HL-60 (cell line): ENCODE measurements around the gene GDPD5.

Experiments
- DNase-seq, 2 experiments: peaks; one replicate each; pipeline ENCODE4 v3.0.0-alpha.2; 2010 to 2020; ENCODE audit warnings: low read depth in 1 of 2, low spot score in 1 of 2
- H3K27ac ChIP-seq: fragments of 250-450 bp; sonication (Bioruptor Pico); replicated peaks from 2 replicates; pipeline ENCODE4 v1.5.1; 2020; ENCODE audit warnings: mild to moderate bottlenecking, moderate library complexity
- H3K27me3 ChIP-seq: fragments of 250-450 bp; sonication (Bioruptor Pico); 2 replicates; pipeline ENCODE4 v1.5.1; 2021; ENCODE audit warnings: mild to moderate bottlenecking, moderate library complexity; ENCODE audit not compliant: insufficient read depth, poor library complexity, severe bottlenecking
- H3K4me3 ChIP-seq: replicated peaks from 2 replicates; pipeline ENCODE4 v1.5.1; 2011; ENCODE audit warnings: mild to moderate bottlenecking, control low read depth, low read length; ENCODE audit not compliant: insufficient read depth
- GABPA ChIP-seq: IDR thresholded peaks from 2 replicates; pipeline ENCODE4 v1.6.1; 2012; ENCODE audit warnings: low read depth
- POLR2AphosphoS5 ChIP-seq: IDR thresholded peaks from 2 replicates; pipeline ENCODE4 v1.6.1; 2012; ENCODE audit warnings: low read depth
- SPI1 ChIP-seq: IDR thresholded peaks from 2 replicates; pipeline ENCODE4 v1.6.1; 2012; ENCODE audit warnings: low read depth, mild to moderate bottlenecking, borderline replicate concordance
- TF ChIP-seq, protein P1 (sequence below): IDR thresholded peaks from 2 replicates; pipeline ENCODE4 v1.6.1; 2012; ENCODE audit warnings: low read depth; ENCODE audit not compliant: insufficient replicate concordance
- TF ChIP-seq, protein P2 (sequence below): IDR thresholded peaks from one replicate; pipeline ENCODE4 v1.5.1; 2011; ENCODE audit warnings: low read length, control low read depth, inconsistent platforms; ENCODE audit not compliant: insufficient read depth

GDPD5 gene

DNA sequence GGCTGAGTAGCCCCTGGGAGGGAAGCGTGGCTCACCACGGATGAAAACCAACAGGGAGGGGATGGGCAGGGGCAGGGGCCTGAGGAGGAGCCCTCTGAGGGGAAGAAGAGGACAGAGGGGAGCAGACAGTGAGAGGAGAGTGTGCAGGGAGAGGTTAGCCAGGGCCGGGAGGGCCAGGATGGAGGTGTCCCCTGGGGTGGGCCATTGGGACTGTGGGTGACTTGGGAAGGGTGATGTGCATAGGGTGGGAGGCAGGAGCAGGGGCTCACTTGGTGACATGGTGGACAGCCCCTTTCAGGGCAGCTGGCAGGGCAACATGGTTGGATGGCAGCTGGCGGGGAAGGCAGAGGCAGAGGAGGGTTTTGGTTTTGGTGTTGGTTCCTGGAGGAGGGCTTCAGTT, 5.6 kb upstream of the GDPD5 start:
- no peak overlapping the region for H3K27ac ChIP-seq
- peaks cover 14% of the 10 kb centered on the region for H3K27me3 ChIP-seq
- no peak for DNase-seq
- TF ChIP-seq SPI1 (no peak), GABPA (no peak), POLR2AphosphoS5 (no peak)
- TF ChIP-seq, protein P1, sequence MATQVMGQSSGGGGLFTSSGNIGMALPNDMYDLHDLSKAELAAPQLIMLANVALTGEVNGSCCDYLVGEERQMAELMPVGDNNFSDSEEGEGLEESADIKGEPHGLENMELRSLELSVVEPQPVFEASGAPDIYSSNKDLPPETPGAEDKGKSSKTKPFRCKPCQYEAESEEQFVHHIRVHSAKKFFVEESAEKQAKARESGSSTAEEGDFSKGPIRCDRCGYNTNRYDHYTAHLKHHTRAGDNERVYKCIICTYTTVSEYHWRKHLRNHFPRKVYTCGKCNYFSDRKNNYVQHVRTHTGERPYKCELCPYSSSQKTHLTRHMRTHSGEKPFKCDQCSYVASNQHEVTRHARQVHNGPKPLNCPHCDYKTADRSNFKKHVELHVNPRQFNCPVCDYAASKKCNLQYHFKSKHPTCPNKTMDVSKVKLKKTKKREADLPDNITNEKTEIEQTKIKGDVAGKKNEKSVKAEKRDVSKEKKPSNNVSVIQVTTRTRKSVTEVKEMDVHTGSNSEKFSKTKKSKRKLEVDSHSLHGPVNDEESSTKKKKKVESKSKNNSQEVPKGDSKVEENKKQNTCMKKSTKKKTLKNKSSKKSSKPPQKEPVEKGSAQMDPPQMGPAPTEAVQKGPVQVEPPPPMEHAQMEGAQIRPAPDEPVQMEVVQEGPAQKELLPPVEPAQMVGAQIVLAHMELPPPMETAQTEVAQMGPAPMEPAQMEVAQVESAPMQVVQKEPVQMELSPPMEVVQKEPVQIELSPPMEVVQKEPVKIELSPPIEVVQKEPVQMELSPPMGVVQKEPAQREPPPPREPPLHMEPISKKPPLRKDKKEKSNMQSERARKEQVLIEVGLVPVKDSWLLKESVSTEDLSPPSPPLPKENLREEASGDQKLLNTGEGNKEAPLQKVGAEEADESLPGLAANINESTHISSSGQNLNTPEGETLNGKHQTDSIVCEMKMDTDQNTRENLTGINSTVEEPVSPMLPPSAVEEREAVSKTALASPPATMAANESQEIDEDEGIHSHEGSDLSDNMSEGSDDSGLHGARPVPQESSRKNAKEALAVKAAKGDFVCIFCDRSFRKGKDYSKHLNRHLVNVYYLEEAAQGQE = no peak
- TF ChIP-seq, protein P2, sequence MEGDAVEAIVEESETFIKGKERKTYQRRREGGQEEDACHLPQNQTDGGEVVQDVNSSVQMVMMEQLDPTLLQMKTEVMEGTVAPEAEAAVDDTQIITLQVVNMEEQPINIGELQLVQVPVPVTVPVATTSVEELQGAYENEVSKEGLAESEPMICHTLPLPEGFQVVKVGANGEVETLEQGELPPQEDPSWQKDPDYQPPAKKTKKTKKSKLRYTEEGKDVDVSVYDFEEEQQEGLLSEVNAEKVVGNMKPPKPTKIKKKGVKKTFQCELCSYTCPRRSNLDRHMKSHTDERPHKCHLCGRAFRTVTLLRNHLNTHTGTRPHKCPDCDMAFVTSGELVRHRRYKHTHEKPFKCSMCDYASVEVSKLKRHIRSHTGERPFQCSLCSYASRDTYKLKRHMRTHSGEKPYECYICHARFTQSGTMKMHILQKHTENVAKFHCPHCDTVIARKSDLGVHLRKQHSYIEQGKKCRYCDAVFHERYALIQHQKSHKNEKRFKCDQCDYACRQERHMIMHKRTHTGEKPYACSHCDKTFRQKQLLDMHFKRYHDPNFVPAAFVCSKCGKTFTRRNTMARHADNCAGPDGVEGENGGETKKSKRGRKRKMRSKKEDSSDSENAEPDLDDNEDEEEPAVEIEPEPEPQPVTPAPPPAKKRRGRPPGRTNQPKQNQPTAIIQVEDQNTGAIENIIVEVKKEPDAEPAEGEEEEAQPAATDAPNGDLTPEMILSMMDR = no peak
- no peak overlapping the region for H3K4me3 ChIP-seq

DNA sequence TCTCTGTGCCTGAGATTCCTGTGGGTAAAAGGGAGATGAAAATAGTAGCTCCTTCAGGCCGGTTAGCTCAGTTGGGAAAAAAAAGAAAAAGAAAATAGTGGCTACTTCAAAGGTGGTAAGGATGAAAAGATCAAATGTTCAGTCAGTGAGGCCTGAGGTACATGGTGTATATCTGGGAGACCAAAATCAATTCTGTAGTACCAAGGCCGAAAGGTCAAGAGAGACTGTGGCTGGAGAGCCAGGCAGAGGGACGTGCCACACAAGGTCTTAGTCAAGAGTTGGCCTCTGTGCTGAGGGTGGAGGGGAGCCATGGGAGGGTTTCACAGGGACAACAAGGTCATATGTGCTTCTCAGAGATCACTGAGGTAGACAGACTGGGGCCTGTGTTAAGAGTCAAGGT, 4.8 kb upstream of the GDPD5 start:
- Histone ChIP-seq H3K27me3 (peaks cover 16% of the 10 kb centered on the region), H3K27ac (no peak overlapping the region), H3K4me3 (no peak overlapping the region)
- TF ChIP-seq, protein P1 = no peak
- TF ChIP-seq POLR2AphosphoS5 (no peak), GABPA (no peak), SPI1 (no peak)
- TF ChIP-seq, protein P2 = no peak
- no peak for DNase-seq

DNA sequence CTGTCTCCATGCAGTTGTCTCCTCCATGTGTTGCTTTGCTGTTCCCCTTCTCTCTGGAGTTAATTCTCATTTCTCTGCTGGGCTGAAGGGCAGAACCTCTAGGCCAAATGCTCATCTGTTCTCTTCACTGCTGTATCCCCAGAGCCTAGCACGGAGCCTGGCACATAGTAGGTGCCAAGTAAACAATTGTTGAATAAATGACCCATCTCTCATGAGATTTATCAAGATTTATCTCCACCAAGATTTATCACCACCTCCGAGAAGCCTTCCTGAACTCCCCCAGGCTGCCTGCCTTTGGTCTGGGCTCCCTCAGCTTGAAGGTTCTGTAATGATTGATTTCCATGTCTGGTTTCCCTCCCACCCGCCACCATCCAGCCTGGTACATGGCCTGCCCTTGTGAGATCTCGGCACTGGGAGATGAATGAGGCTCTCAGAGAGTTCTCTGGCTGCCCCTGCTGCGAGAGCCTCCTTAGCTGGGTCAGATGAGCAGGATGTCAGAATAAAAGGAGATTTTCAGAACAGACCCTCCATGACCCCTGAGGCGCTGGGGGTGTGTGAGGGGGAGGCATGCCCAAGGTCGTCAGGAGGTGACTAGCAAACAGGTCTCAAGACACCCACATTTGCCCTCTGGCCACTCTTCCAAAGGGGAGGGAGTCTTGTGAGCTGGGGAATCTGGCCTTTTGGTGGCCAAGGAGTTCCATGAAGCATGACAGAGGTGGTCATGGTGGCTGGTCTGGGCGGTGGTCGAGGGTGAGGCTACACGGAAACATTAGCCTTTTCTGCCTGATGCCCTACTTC, 2.4 kb upstream of the GDPD5 start:
- H3K27me3 ChIP-seq = peaks cover 36% of the 10 kb centered on the region
- TF ChIP-seq GABPA = no peak
- no peak for TF ChIP-seq SPI1
- no peak for TF ChIP-seq POLR2AphosphoS5
- TF ChIP-seq, protein P1 = no peak
- TF ChIP-seq, protein P2 = no peak
- no peak overlapping the region for H3K4me3 ChIP-seq
- no peak overlapping the region for H3K27ac ChIP-seq
- no peak for DNase-seq
